HepG2 (cell line): Measurements from ENCODE around the gene COX4I1. TPM values are rescaled to one million over a fixed set of nuclear protein-coding genes. Genes with fewer than 3 reads are reported as not detected.

Source experiments
- ARID2 ChIP-seq: sonication (generic); formaldehyde crosslinking; IDR thresholded peaks from 2 replicates; pipeline ENCODE4 v1.8.1; 2022; ENCODE audit warnings: mild to moderate bottlenecking, missing genetic modification reagents, borderline replicate concordance
- HMG20B ChIP-seq: conservative IDR thresholded peaks from 2 replicates; pipeline ENCODE4 v1.6.1; 2016; ENCODE audit warnings: missing genetic modification reagents, missing compliant biosample characterization
- IRF2 ChIP-seq: IDR thresholded peaks from 2 replicates; pipeline ENCODE4 v1.6.1; 2018; ENCODE audit warnings: missing genetic modification reagents, missing compliant biosample characterization
- MAZ ChIP-seq, 2 experiments: sonication (generic) in 1 of 2; formaldehyde crosslinking in 1 of 2; IDR thresholded peaks; 2 replicates each; pipeline versions ENCODE4 v1.5.0 to v1.6.1; 2012 to 2020; ENCODE audit warnings: low read depth in 2 of 2, mild to moderate bottlenecking in 2 of 2, borderline replicate concordance in 1 of 2, improper control_type of control experiment in 1 of 2, low read length in 1 of 2, missing genetic modification reagents in 1 of 2, moderate library complexity in 1 of 2
- MTF1 ChIP-seq: sonication (generic); formaldehyde crosslinking; IDR thresholded peaks from 2 replicates; pipeline ENCODE4 v1.5.0; 2020; ENCODE audit warnings: missing genetic modification reagents
- NKX3-1 ChIP-seq: sonication (generic); formaldehyde crosslinking; IDR thresholded peaks from 2 replicates; pipeline ENCODE4 v1.5.0; 2020; ENCODE audit warnings: missing genetic modification reagents
- PHF5A ChIP-seq: IDR thresholded peaks from one replicate; pipeline ENCODE4 v1.6.1; 2018; ENCODE audit warnings: low read depth, missing genetic modification reagents; ENCODE audit not compliant: unreplicated experiment
- RNF2 ChIP-seq: fragments of 450-650 bp; conservative IDR thresholded peaks from 2 replicates; pipeline ENCODE4 v1.6.1; 2016; ENCODE audit warnings: low read depth
- STAG1 ChIP-seq: sonication (generic); formaldehyde crosslinking; IDR thresholded peaks from 2 replicates; pipeline ENCODE4 v1.4.0; 2020; ENCODE audit warnings: missing genetic modification reagents
- TBP ChIP-seq: sonication (generic); formaldehyde crosslinking; IDR thresholded peaks from 2 replicates; pipeline ENCODE4 v1.5.0; 2020; ENCODE audit warnings: missing genetic modification reagents
- ZNF367 ChIP-seq: sonication (generic); formaldehyde crosslinking; IDR thresholded peaks from 2 replicates; pipeline ENCODE4 v1.4.0; 2020; ENCODE audit warnings: missing genetic modification reagents, borderline replicate concordance
- polyA plus RNA-seq, 8 experiments: library from polyadenylated mRNA; depleted of rRNA in 3 of 8; stranded (reverse) in 7 of 8; unstranded in 1 of 8; fragments of >200 nt; fragmentation: Illumina TruSeq in 4 of 8; extraction: Trizol in 4 of 8; gene quantifications; 2 replicates each; pipeline versions ENCODE4 v1.2.1 to v1.2.3, GENCODE V29; 2011 to 2016; ENCODE audit warnings: low read depth in 4 of 8, missing spikeins in 1 of 8, mixed read lengths in 1 of 8; ENCODE audit not compliant: insufficient read depth in 1 of 8
- total RNA-seq, 5 experiments: library from RNA; depleted of rRNA; stranded (reverse); fragments of >200 nt; fragmentation: Illumina TruSeq; extraction: Trizol; gene quantifications; 2 replicates each; pipeline ENCODE4 v1.2.3, GENCODE V29; 2016; ENCODE audit warnings: low read depth in 1 of 5
- TF ChIP-seq, protein P1 (sequence below): sonication (generic); formaldehyde crosslinking; IDR thresholded peaks from 2 replicates; pipeline ENCODE4 v1.4.0; 2020; ENCODE audit warnings: missing genetic modification reagents
- TF ChIP-seq, protein P2 (sequence below): IDR thresholded peaks from 2 replicates; pipeline ENCODE4 v1.6.1; 2016; ENCODE audit warnings: low read depth, borderline replicate concordance
- TF ChIP-seq, protein P3 (sequence below): sonication (generic); formaldehyde crosslinking; IDR thresholded peaks from 2 replicates; pipeline ENCODE4 v1.5.1; 2020; ENCODE audit warnings: missing genetic modification reagents, mild to moderate bottlenecking, borderline replicate concordance
- TF ChIP-seq, protein P4 (sequence below): sonication (generic); formaldehyde crosslinking; IDR thresholded peaks from 2 replicates; pipeline ENCODE4 v1.8.0; 2022; ENCODE audit warnings: mild to moderate bottlenecking, missing genetic modification reagents, moderate library complexity

The COX4I1 gene
- total and polyA plus RNA-seq, 2 of the 13 experiments (the other 11 are each of a cell fraction or from before 2014, with no cell fraction given): 658 to 902 TPM

DNA sequence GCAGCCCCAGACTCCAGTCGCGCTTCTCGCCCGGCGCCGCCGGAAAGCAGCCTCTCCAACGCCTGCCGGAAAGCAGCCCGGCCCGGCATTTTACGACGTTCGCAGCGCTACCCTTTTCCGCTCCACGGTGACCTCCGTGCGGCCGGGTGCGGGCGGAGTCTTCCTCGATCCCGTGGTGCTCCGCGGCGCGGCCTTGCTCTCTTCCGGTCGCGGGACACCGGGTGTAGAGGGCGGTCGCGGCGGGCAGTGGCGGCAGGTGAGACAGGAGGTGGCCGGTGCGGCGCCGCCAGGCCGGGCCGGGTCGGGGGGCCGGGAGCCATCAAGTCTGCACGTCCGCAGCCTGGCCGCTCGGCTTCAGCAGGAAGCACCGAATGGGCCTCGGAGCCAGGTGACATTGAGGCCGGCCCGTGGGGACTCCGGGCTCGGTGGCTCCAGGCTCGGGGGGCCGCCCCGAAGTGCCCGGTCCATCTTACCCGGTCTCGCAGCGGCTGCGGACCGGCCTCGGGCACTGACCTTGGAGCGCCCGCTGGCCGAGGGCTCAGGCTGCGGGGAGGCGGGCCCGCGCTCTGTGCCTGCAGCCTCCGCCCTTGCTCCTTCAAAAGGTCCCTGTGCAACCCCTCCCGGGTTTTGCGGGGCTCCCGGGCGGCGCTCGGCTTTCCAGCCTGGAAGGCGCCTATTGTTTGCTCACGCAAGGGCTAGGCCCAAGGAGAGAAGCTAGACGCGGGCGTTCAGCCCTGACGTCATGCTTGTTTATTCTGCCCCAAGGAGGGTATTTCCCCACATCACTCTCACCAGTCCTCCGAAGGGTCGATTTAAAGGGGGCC is at the start of gene COX4I1, which contains the start of gene EMC8 (continued):
- TF ChIP-seq, protein P1, sequence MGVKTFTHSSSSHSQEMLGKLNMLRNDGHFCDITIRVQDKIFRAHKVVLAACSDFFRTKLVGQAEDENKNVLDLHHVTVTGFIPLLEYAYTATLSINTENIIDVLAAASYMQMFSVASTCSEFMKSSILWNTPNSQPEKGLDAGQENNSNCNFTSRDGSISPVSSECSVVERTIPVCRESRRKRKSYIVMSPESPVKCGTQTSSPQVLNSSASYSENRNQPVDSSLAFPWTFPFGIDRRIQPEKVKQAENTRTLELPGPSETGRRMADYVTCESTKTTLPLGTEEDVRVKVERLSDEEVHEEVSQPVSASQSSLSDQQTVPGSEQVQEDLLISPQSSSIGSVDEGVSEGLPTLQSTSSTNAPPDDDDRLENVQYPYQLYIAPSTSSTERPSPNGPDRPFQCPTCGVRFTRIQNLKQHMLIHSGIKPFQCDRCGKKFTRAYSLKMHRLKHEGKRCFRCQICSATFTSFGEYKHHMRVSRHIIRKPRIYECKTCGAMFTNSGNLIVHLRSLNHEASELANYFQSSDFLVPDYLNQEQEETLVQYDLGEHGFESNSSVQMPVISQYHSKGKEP (CRISPR knock-in tag): no peak; the same call in 1 of the 2 replicates
- TF ChIP-seq PHF5A (CRISPR knock-in tag): no peak
- TF ChIP-seq ARID2 (CRISPR knock-in tag): no peak
- TF ChIP-seq, protein P2, sequence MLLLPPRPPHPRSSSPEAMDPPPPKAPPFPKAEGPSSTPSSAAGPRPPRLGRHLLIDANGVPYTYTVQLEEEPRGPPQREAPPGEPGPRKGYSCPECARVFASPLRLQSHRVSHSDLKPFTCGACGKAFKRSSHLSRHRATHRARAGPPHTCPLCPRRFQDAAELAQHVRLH (CRISPR knock-in tag): peak; percentile 89
- 0 out of 2 replicates have a peak, but pooled peaks have one; percentile 19 for TF ChIP-seq MAZ (IDR thresholded peaks at IDR 0.05; ENCODE audit: borderline replicate concordance, low read depth, low read length)
- TF ChIP-seq MAZ (CRISPR knock-in tag; IDR thresholded peaks at IDR 0.05; ENCODE audit: low read depth): peak; percentile 79; the same call in 1 of the 2 replicates
- TF ChIP-seq RNF2: no peak
- TF ChIP-seq MTF1 (CRISPR knock-in tag): peak; percentile 78; the same call in 1 of the 2 replicates
- 0 out of 2 replicates have a peak, but pooled peaks have one; percentile 20 for TF ChIP-seq HMG20B (CRISPR knock-in tag)
- TF ChIP-seq NKX3-1 (CRISPR knock-in tag): peak; percentile 89
- no peak; the same call in 1 of the 2 replicates for TF ChIP-seq ZNF367
- TF ChIP-seq IRF2 (CRISPR knock-in tag): peak; percentile 92
- no peak for TF ChIP-seq STAG1
- TF ChIP-seq TBP: 0 out of 2 replicates have a peak, but pooled peaks have one; percentile 63
- TF ChIP-seq, protein P3, sequence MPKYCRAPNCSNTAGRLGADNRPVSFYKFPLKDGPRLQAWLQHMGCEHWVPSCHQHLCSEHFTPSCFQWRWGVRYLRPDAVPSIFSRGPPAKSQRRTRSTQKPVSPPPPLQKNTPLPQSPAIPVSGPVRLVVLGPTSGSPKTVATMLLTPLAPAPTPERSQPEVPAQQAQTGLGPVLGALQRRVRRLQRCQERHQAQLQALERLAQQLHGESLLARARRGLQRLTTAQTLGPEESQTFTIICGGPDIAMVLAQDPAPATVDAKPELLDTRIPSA: no peak; the same call in 1 of the 2 replicates
- TF ChIP-seq, protein P4, sequence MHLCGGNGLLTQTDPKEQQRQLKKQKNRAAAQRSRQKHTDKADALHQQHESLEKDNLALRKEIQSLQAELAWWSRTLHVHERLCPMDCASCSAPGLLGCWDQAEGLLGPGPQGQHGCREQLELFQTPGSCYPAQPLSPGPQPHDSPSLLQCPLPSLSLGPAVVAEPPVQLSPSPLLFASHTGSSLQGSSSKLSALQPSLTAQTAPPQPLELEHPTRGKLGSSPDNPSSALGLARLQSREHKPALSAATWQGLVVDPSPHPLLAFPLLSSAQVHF (CRISPR knock-in tag): no peak
